HFFc6 (cell line): ENCODE data around the gene ATP13A3. TPM values are rescaled to one million over a fixed set of nuclear protein-coding genes. Genes with fewer than 3 reads are reported as not detected.

Experiments
- DNase-seq: peaks from one replicate; pipeline ENCODE4 v3.0.0-alpha.2; 2018
- H3K27ac Mint-ChIP-seq: 2 replicates; pipeline ENCODE4 v1.8.0; 2020; ENCODE audit warnings: mild to moderate bottlenecking, mixed read lengths
- H3K27me3 Mint-ChIP-seq: 2 replicates; pipeline ENCODE4 v1.8.0; 2021; ENCODE audit warnings: mild to moderate bottlenecking, moderate library complexity, mixed read lengths; ENCODE audit not compliant: insufficient read depth
- H3K36me3 Mint-ChIP-seq: 2 replicates; pipeline ENCODE4 v1.8.0; 2021; ENCODE audit warnings: low read depth, mixed read lengths
- H3K4me1 Mint-ChIP-seq: 2 replicates; pipeline ENCODE4 v1.8.0; 2020; ENCODE audit warnings: low read depth, mixed read lengths
- H3K4me3 Mint-ChIP-seq: 2 replicates; pipeline ENCODE4 v1.8.0; 2020; ENCODE audit warnings: mild to moderate bottlenecking, moderate library complexity, mixed read lengths
- H3K9me3 Mint-ChIP-seq: 2 replicates; pipeline ENCODE4 v1.8.0; 2020; ENCODE audit warnings: mild to moderate bottlenecking, mixed read lengths
- CTCF ChIP-seq: fragments of 200-600 bp; sonication (generic); IDR thresholded peaks from 2 replicates; pipeline ENCODE4 v1.5.0; 2021; ENCODE audit warnings: antibody characterized with exemption, mild to moderate bottlenecking
- total RNA-seq, 6 experiments: library from RNA; stranded (reverse); fragmentation: NEBNext Ultra II Directional; extraction: Animal tissue kit (Norgen Biotek cat#: 25700); gene quantifications; 2 replicates in 1 of 6; 3 replicates in 5 of 6; pipeline ENCODE4 v1.2.3, GENCODE V29; 2021

The ATP13A3 gene
- total RNA-seq, 6 experiments from 2014 or later = 114 to 123 (median 117) TPM

GRCh38 chr3:194396539-194396858, 90.3 kb downstream of the ATP13A3 start:
- H3K36me3 Mint-ChIP-seq = no peaks in the 10 kb centered on the region
- H3K4me1 Mint-ChIP-seq = peaks cover 4% of the 10 kb centered on the region; the same call in 1 of the 2 replicates
- TF ChIP-seq CTCF = no peak
- no peak overlapping the region for H3K27ac Mint-ChIP-seq
- peaks cover 1% of the 10 kb centered on the region for H3K9me3 Mint-ChIP-seq
- H3K4me3 Mint-ChIP-seq = no peak overlapping the region
- H3K27me3 Mint-ChIP-seq = peaks cover 29% of the 10 kb centered on the region
- DNase-seq = no peak

GRCh38 chr3:194395778-194396538, 90.8 kb downstream of the ATP13A3 start:
- H3K27me3 Mint-ChIP-seq = peaks cover 34% of the 10 kb centered on the region
- H3K4me3 Mint-ChIP-seq = no peak overlapping the region
- H3K36me3 Mint-ChIP-seq = peaks cover 3% of the 10 kb centered on the region
- no peak overlapping the region for H3K27ac Mint-ChIP-seq
- DNase-seq = no peak
- H3K4me1 Mint-ChIP-seq = peaks cover 4% of the 10 kb centered on the region; the same call in 1 of the 2 replicates
- H3K9me3 Mint-ChIP-seq = peaks cover 7% of the 10 kb centered on the region
- TF ChIP-seq CTCF = no peak

DNA sequence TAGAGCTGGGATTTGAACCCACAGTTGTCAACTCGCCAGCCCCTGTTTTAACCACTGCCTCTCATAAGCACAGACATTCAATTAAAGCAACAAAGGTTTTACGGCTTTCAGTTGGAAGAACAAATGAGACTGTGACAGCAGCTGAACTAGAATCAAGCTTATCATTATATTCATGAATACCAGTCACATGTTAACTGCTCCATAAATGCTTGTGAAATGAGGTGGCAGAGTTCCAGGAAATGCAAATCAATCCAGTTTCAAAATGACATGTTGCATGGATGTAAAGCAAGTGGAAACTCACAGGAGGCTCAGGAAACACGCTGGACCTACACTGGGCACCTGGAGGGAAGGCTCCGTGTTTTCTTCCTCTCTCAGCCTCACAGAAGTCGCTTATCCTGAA, 91.6 kb downstream of the ATP13A3 start:
- Mint-ChIP-seq H3K4me1 (peaks cover 4% of the 10 kb centered on the region; the same call in 1 of the 2 replicates), H3K9me3 (peaks cover 14% of the 10 kb centered on the region), H3K27me3 (peaks cover 41% of the 10 kb centered on the region), H3K36me3 (peaks cover 10% of the 10 kb centered on the region), H3K27ac (no peak overlapping the region), H3K4me3 (no peak overlapping the region)
- no peak for DNase-seq
- TF ChIP-seq CTCF = no peak

- Mint-ChIP-seq H3K4me3 (no peak overlapping the region), H3K27me3 (peaks cover 43% of the 10 kb centered on the region), H3K4me1 (peaks cover 4% of the 10 kb centered on the region; the same call in 1 of the 2 replicates), H3K9me3 (peaks cover 23% of the 10 kb centered on the region), H3K36me3 (peaks cover 20% of the 10 kb centered on the region), H3K27ac (no peak overlapping the region)
- TF ChIP-seq CTCF = no peak
- DNase-seq = no peak
Measured at GRCh38 chr3:194392576-194392975, 94.2 kb downstream of the ATP13A3 start.

GRCh38 chr3:194390835-194391234, 96.0 kb downstream of the ATP13A3 start:
- peaks cover 20% of the 10 kb centered on the region for H3K36me3 Mint-ChIP-seq
- peaks cover 23% of the 10 kb centered on the region for H3K9me3 Mint-ChIP-seq
- TF ChIP-seq CTCF = no peak
- no peak for DNase-seq
- H3K4me3 Mint-ChIP-seq = no peak overlapping the region
- peaks cover 34% of the 10 kb centered on the region for H3K27me3 Mint-ChIP-seq
- H3K27ac Mint-ChIP-seq = no peak overlapping the region
- no peaks in the 10 kb centered on the region for H3K4me1 Mint-ChIP-seq
